Activated T-helper 2 cell treated with anti-CD3 and anti-CD28 coated beads, Interferon-gamma antibody, Interleukin-2, Interleukin-4, amounts not matched to agents 10 μg/mL and 5 μg/mL and 100 μg/mL, durations not matched to agents 14 hours and 24 hours and 36 hours (primary cell): ENCODE results near the gene DGKD. TPM values are rescaled to one million over a fixed set of nuclear protein-coding genes. Genes with fewer than 3 reads are reported as not detected.

ENCODE experiments used
- DNase-seq: peaks from one replicate; pipeline ENCODE4 v3.0.0; 2021; ENCODE audit warnings: low spot score
- H3K27ac Mint-ChIP-seq: one replicate; pipeline ENCODE4 v1.8.0; 2021; ENCODE audit warnings: mixed read lengths
- H3K27me3 Mint-ChIP-seq: one replicate; pipeline ENCODE4 v1.8.0; 2021; ENCODE audit warnings: low read depth, mixed read lengths
- H3K36me3 Mint-ChIP-seq: one replicate; pipeline ENCODE4 v1.8.0; 2021; ENCODE audit warnings: low read depth, mixed read lengths
- H3K4me1 Mint-ChIP-seq: one replicate; pipeline ENCODE4 v1.8.0; 2021; ENCODE audit warnings: low read depth, mixed read lengths
- H3K4me3 Mint-ChIP-seq: one replicate; pipeline ENCODE4 v1.8.0; 2021; ENCODE audit warnings: low read depth, mild to moderate bottlenecking, moderate library complexity, mixed read lengths
- H3K9me3 Mint-ChIP-seq: one replicate; pipeline ENCODE4 v1.8.0; 2021; ENCODE audit warnings: mixed read lengths
- intact Hi-C: fragments of 100-400 bp; cut with micrococcal nuclease; formaldehyde crosslinking; loops from one replicate; pipeline ENCODE4 v1.15.1; 2023
- total RNA-seq: library from RNA; stranded (reverse); gene quantifications from 2 replicates; pipeline ENCODE4 v1.2.3, GENCODE V29; 2022

Gene DGKD
- total RNA-seq, 1 donor from 2014 or later: 58.3 TPM

DNA sequence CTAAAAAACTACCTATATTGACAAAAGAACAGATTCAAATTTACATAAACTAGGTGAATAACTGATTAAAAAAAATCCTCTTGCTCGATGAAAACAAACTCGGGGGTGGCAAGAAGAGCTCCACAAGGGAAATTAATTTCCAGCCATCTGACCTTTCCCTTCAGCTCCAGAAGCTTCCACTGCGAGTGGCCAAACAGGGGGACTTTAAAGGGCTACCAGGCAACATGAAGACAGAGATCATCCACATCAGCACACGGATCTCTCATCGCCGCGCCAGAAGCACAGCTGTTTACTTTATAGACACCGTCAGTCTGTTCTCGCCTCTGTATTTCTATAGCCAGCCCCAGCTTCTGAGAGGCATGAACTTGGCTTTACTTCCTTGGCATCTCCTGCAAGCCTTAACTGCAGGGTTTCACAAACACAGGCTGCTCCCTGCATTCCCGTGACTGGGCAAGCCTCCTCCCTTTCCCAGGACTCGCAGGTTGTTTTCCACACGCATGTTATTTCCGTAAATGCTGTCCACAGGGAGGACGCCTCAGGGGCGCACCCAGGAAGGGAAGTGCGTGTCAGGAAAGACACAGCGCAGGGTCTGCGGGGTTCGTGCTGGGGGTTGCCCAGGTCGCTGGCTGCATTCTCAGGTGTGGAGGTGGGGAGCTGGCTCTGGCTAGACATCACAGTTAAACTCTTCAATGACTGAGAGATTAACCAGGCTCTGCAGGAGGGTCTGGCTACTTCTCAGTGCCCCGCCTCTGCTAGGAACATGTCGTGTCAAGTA lies 127.3 kb downstream of the DGKD start:
- intact Hi-C loops: no loop called here
- Mint-ChIP-seq H3K27ac (no peak overlapping the region), H3K36me3 (peaks cover 3% of the 10 kb centered on the region), H3K4me3 (no peak overlapping the region), H3K4me1 (no peaks in the 10 kb centered on the region), H3K9me3 (no peaks in the 10 kb centered on the region), H3K27me3 (no peaks in the 10 kb centered on the region)
- no peak for DNase-seq

DNA sequence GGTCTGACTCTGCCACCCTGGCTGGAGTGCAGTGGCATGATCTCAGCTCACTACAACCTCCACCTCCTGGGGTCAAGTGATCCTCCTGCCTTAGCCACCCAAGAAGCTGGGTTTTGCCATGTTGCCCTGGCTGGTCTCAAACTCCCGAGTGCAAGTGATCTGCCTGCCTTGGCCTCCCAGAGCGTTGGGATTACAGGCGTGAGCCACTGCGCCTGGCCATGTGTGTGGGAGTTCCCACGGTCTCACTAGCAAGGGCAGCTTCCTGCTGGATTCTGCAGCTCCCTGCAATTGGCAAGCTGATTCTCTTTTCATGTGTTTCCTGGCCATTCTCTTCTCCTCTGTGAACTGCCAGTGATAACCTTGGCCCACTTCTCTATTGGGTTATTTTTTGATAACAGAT lies 128.3 kb downstream of the DGKD start:
- intact Hi-C loops: no loop called here
- no peaks in the 10 kb centered on the region for H3K9me3 Mint-ChIP-seq
- H3K4me3 Mint-ChIP-seq: no peak overlapping the region
- no peaks in the 10 kb centered on the region for H3K27me3 Mint-ChIP-seq
- H3K36me3 Mint-ChIP-seq: peaks cover 3% of the 10 kb centered on the region
- H3K4me1 Mint-ChIP-seq: no peaks in the 10 kb centered on the region
- no peak overlapping the region for H3K27ac Mint-ChIP-seq
- no peak for DNase-seq

DNA sequence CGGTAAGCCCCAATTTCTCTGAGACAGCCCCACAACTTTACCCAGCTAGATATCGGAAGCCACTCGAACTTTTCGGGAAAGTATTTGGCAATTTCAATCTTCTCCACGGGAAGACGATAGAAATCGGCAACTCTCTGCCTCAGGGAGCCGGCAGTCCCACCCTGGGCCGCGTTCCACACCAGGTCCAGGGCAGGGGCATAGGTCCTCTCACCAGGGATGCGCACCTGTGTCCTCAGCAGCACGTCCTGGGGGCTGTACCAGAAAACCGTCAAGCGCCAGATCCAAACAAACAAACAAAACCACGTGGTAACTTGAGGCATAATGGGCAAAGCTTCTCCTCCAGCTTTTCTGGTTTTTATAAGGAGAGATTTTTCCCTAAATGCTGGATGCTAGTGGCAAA lies 131.4 kb downstream of the DGKD start:
- no peaks in the 10 kb centered on the region for H3K27me3 Mint-ChIP-seq
- no peaks in the 10 kb centered on the region for H3K9me3 Mint-ChIP-seq
- no peak overlapping the region for H3K4me3 Mint-ChIP-seq
- intact Hi-C loops: no loop called here
- no peak for DNase-seq
- no peak overlapping the region for H3K27ac Mint-ChIP-seq
- no peaks in the 10 kb centered on the region for H3K4me1 Mint-ChIP-seq
- peaks cover 3% of the 10 kb centered on the region for H3K36me3 Mint-ChIP-seq

DNA sequence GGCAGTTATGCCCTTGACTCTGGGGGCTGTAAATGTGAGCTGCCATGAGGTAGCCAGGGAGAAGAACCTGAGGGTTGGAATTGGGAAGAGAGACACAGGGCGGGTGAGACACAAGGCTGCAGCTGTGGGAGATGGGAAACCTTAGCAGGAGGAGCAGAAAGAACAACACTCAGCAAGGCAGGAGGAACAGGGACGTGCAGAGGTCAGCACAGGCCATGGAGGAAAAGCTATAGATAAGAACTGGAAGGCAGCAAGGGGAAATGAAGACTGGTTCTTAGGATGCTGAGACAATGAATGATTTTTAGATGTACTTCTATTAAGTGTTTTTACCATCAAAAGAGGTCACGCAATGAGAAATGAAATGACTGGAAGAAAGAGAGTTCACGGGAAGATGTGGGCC lies 132.1 kb downstream of the DGKD start:
- no peak for DNase-seq
- no peaks in the 10 kb centered on the region for H3K9me3 Mint-ChIP-seq
- H3K36me3 Mint-ChIP-seq: peaks cover 3% of the 10 kb centered on the region
- H3K4me3 Mint-ChIP-seq: no peak overlapping the region
- intact Hi-C loops: no loop called here
- no peak overlapping the region for H3K27ac Mint-ChIP-seq
- H3K4me1 Mint-ChIP-seq: no peaks in the 10 kb centered on the region
- no peaks in the 10 kb centered on the region for H3K27me3 Mint-ChIP-seq

DNA sequence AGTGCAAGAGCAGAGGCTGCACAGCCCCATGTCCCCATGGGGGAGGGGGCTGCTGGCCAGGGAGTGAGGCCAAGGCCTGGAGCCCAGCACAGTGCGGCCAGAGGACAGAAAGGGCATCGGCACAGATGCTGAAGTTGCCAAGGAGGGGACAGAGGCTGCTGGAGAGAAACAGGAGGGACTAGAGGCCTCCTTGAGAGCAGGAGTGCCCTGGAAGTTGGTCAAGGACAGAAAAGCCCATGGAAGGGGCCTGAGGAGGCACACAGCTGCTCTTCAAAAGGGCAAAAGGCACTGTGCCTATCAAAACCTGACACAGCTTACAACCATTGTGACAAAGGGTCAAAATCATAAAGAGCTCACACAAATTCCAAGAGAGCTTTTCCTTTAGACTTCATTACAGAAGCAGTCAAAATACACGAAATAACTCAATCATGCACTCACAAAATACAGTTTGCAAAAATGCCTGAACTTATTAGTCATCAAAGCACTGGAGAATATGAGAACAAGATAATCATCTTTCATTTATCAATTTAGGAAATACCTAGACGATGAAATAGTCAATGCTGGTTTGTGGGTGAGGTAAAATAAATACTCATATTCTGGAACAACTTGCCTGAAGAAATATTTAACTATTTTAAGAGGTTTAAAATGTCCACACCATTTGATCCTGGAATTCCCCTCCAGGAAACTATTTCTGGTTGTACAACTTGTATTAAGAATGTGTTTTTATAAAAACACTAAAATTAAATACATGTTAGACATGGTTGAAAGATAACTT lies 132.7 kb downstream of the DGKD start:
- H3K36me3 Mint-ChIP-seq: peaks cover 3% of the 10 kb centered on the region
- no peaks in the 10 kb centered on the region for H3K4me1 Mint-ChIP-seq
- no peaks in the 10 kb centered on the region for H3K27me3 Mint-ChIP-seq
- no peak for DNase-seq
- H3K9me3 Mint-ChIP-seq: no peaks in the 10 kb centered on the region
- no peak overlapping the region for H3K4me3 Mint-ChIP-seq
- intact Hi-C loops: no loop called here
- no peak overlapping the region for H3K27ac Mint-ChIP-seq

DNA sequence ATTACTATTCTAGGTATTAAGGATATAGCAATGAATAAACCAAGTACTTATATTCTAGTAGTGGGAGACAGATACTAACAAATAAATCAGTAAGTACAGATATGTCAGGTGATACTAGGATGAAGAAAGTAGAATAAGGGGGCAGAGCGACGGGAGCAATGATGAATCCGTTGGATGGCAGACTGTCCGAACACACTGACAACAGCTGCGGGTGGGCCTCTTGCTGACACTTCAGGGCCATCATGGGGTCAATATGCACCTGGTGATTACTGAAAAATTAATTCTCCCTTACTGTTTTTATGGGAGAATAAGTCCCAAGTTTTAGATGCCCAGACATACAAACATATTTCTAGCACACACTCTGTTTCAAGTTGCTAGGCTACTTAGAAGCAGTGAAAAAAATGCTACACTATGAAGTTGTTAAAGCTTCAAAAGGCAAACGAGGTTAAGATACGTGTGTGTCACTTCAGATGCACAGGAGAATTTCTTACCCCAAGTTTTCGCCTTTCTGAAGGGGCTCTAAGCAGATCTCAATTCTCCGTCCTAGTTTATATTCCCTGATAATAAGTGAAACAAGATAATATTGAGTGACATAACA lies 133.6 kb downstream of the DGKD start:
- H3K4me1 Mint-ChIP-seq: no peaks in the 10 kb centered on the region
- intact Hi-C loops: no loop called here

DNA sequence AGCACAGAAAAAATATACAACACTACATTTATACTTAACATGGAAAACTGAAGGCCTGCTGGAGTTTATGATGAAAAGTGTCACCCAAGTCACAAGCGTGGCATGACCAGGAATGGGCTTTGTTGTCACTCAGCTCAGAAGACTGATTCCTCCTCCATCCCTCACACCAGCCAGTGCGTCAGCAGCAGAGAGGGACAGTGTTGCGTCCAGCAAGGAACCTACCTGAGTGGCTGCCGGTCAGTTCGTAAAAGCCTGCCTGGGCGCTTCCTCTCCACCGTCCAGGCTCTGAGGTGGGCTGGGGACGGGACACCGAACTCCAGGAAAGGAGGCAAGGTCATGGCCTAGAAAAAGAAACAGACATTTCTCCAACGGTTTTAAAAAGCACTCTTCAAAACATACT lies 134.8 kb downstream of the DGKD start:
- Mint-ChIP-seq H3K4me1 (no peaks in the 10 kb centered on the region), H3K27ac (no peak overlapping the region), H3K4me3 (no peak overlapping the region), H3K27me3 (no peaks in the 10 kb centered on the region), H3K9me3 (no peaks in the 10 kb centered on the region), H3K36me3 (peaks cover 3% of the 10 kb centered on the region)
- intact Hi-C loops: no loop called here
- no peak for DNase-seq

More for the DNA sequence above, 133.6 kb downstream of the DGKD start:
- Mint-ChIP-seq H3K27ac (no peak overlapping the region), H3K9me3 (no peaks in the 10 kb centered on the region), H3K27me3 (no peaks in the 10 kb centered on the region), H3K36me3 (peaks cover 3% of the 10 kb centered on the region), H3K4me3 (no peak overlapping the region)
- DNase-seq: no peak

DNA sequence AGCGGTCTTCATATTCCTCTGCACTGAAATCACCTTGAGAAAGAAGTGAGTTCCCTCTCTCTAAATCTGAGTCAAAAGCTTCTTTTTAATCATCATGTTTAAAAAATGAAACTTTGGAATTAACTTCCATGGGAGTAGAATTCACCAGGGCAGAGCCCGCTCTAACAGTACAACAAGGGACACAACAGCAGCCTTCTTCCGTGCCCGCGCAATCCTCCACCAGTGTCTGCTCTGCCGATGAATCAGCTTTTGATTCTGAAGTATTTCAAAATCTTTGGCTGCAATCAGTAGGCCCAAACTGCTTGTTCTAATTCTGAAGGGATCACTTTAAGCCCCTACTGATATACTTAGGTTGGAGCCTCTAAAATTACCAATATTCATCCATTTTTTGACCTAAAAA lies 135.4 kb downstream of the DGKD start:
- no peaks in the 10 kb centered on the region for H3K9me3 Mint-ChIP-seq
- H3K4me3 Mint-ChIP-seq: no peak overlapping the region
- H3K4me1 Mint-ChIP-seq: no peaks in the 10 kb centered on the region
- no peak for DNase-seq
- peaks cover 3% of the 10 kb centered on the region for H3K36me3 Mint-ChIP-seq
- no peaks in the 10 kb centered on the region for H3K27me3 Mint-ChIP-seq
- H3K27ac Mint-ChIP-seq: no peak overlapping the region
- intact Hi-C loops: no loop called here

DNA sequence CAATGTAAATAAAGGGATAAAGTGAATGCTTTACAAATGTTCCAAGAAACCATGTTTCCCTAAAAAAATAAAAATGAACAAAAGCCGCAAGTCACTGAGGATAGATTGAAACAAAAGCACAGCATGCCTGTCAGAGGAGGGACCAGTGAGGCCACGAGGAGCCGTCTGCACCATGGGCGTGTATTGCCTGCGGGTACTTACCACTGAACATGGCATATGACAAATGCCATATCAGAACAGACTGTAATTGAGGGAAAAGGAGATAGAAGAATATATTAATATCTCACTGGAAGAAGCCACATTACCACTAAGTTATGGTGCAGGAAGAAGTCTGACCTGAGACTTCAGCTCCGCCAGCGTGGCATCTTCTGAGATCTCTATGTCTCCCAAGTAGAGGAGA lies 136.5 kb downstream of the DGKD start:
- DNase-seq: no peak
- intact Hi-C loops: no loop called here
- Mint-ChIP-seq H3K9me3 (no peaks in the 10 kb centered on the region), H3K4me3 (no peak overlapping the region), H3K36me3 (no peaks in the 10 kb centered on the region), H3K27ac (no peak overlapping the region), H3K4me1 (no peaks in the 10 kb centered on the region), H3K27me3 (no peaks in the 10 kb centered on the region)

DNA sequence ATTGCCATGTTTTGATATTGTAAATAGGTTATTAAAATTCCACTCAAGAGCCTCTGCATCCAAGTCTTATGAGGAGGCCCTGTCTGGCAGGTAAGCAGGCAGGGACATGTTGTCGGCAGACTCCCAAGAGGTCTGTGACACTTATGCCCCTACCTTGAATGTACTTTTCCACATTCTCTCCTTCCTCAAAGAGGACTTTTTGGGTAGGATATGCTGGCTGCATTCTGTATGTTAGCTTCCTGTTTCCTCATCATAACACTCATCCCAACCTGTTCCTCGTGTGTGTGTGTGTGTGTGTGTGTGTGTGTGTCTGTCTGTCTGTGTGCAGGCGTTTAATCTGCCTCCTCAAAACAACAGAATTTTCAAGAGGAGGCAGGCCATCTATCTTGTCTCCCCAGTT lies 137.0 kb downstream of the DGKD start:
- H3K4me1 Mint-ChIP-seq: no peaks in the 10 kb centered on the region
- intact Hi-C loops: no loop called here
- no peak for DNase-seq
- H3K4me3 Mint-ChIP-seq: no peak overlapping the region
- no peak overlapping the region for H3K27ac Mint-ChIP-seq
- no peaks in the 10 kb centered on the region for H3K36me3 Mint-ChIP-seq
- H3K27me3 Mint-ChIP-seq: no peaks in the 10 kb centered on the region
- H3K9me3 Mint-ChIP-seq: no peaks in the 10 kb centered on the region

DNA sequence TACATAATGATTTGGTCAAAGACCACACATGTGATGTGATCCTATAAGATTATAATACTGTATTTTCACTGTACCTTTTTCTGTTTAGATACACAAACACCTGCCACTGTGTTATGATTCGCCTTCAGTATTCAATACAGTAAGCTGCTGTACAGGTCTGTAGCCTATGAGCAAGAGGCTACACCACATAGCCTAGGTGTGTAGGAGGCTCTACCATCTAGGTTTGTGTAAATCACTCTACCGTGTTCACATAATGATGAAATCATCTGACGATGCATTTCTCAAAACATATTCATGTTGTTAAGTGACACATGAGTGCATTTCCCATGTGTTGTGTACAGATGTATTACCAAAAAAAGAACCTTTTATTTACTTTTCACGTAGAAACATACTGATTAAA lies 137.8 kb downstream of the DGKD start:
- Mint-ChIP-seq H3K9me3 (no peaks in the 10 kb centered on the region), H3K36me3 (no peaks in the 10 kb centered on the region), H3K27ac (no peak overlapping the region), H3K27me3 (no peaks in the 10 kb centered on the region), H3K4me1 (peaks cover 6% of the 10 kb centered on the region), H3K4me3 (no peak overlapping the region)
- intact Hi-C loops: no loop called here
- DNase-seq: no peak

DNA sequence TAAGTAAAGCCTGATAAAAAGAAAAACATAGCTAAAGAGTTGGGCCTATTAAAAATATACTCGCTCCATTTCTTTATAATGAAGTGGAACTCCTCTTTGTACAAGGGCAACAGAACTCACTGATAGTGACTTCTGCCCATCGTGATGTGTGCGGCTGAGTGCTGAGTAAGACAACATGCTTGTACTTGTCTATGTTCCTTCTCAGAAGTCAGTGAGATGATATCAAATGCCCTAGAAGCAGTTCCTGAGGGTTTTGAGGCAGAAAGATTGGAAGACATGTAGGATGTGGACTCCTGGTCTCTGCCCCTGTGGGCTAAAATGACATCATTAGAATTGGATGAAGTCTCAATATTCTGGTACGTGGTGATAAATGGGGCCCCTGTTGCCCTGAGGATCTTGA lies 138.5 kb downstream of the DGKD start:
- Mint-ChIP-seq H3K9me3 (no peaks in the 10 kb centered on the region), H3K27ac (no peak overlapping the region), H3K4me1 (peaks cover 10% of the 10 kb centered on the region), H3K4me3 (no peak overlapping the region), H3K27me3 (no peaks in the 10 kb centered on the region), H3K36me3 (no peaks in the 10 kb centered on the region)
- intact Hi-C loops: no loop called here
- no peak for DNase-seq
